Measurements from ENCODE around the gene SLC12A8. TPM values are rescaled to one million over a fixed set of nuclear protein-coding genes. Genes with fewer than 3 reads are reported as not detected.

SLC12A8 gene
- total and polyA plus RNA-seq, 2 donors (not counting 1 experiment from before 2014, with no cell fraction given), result 0.57 to 1.1 TPM

DNA sequence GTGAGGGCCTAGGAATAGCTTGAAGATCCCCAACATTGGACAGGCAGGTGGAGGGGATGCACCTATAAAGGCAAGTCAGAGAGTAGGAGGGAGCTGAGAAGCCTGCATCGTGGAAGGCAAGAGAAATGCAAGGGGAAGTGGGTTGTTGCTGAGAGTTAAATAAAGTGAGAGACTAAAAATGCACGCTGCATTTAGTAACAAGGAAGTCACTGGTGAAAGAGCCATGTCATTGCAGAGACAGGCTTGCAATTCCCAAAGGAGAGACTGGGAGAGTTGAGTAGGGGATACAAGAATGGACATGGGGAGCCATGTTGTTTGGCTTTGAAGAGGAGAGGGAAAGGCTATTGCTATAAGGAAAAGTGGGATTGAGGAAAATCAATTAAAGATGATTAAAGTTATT is 79.7 kb downstream of the SLC12A8 start:
- no peaks in the 10 kb centered on the region for H3K9me3 ChIP-seq (ENCODE audit: control extremely low read depth in 1 of 3, control insufficient read depth in 2 of 3, insufficient read depth in 1 of 3, low read length in 2 of 3)
- peak; percentile 31 for DNase-seq
- H3K4me3 Mint-ChIP-seq, result peak overlapping the region; percentile 46
- peak overlapping the region; percentile 32 for H2AFZ ChIP-seq (ENCODE audit: insufficient read depth, low read depth, low read length, poor library complexity, severe bottlenecking)
- H3K79me2 ChIP-seq (ENCODE audit: control insufficient read depth, insufficient read depth, low read length), result no peaks in the 10 kb centered on the region
- H3K36me3 ChIP-seq (replicated peaks in 1 of 2; ENCODE audit: control extremely low read depth in 1 of 2, control insufficient read depth in 1 of 2, extremely low read depth in 1 of 2, insufficient read depth in 2 of 2, low read length in 1 of 2), result no peaks in the 10 kb centered on the region
- no peak overlapping the region for H3K9ac ChIP-seq (ENCODE audit: low read length)
- no peak overlapping the region for H3K4me3 ChIP-seq (ENCODE audit: control extremely low read depth in 1 of 5, extremely low read depth in 1 of 5, insufficient read depth in 1 of 5, low read depth in 2 of 5, low read length in 4 of 5)
- H3K4me2 ChIP-seq (replicated peaks; ENCODE audit: low read depth, low read length, poor library complexity, severe bottlenecking), result peak overlapping the region; percentile 32
- no peaks in the 10 kb centered on the region for H3K27me3 ChIP-seq (replicated peaks in 1 of 4; ENCODE audit: control extremely low read depth in 1 of 4, control insufficient read depth in 3 of 4, insufficient read depth in 4 of 4, low read length in 3 of 4)
- H3K27ac ChIP-seq (ENCODE audit: low read length in 2 of 2), result no peak overlapping the region
- CTCF ChIA-PET, result interaction anchor here (1.2 kb wide), 2 partner anchors 8 to 137 kb away, joined by 3 read pairs; no protein-coding TSS in a partner anchor
- peaks cover 12 to 46% of the 10 kb centered on the region in 2 donors for H3K4me1 ChIP-seq (ENCODE audit: control insufficient read depth in 2 of 2, insufficient read depth in 2 of 2, low read length in 2 of 2)
- peaks cover 33% of the 10 kb centered on the region for H3K4me1 Mint-ChIP-seq
- H3K27ac Mint-ChIP-seq, result no peak overlapping the region
- intact Hi-C loops (cut with micrococcal nuclease), result no loop called here
- peak; percentile 51 for ATAC-seq (ENCODE audit: low read depth)
- no peaks in the 10 kb centered on the region for H3K27me3 Mint-ChIP-seq
- WGBS (ENCODE audit: insufficient coverage), result 0% methylated on average over 2 of the region's 2 CpGs
- POLR2A ChIA-PET, result interaction anchor here (0.5 to 0.6 kb wide), 2 partner anchors 109 to 257 kb away, joined by 3 to 7 read pairs; no protein-coding TSS in a partner anchor
- no peaks in the 10 kb centered on the region for H4K20me1 ChIP-seq (ENCODE audit: control insufficient read depth, insufficient read depth, low read length, poor library complexity, severe bottlenecking)
- no peak for TF ChIP-seq EZH2 (IDR thresholded peaks at IDR 0.05; ENCODE audit: borderline replicate concordance, insufficient read depth, low read depth, low read length, poor library complexity, severe bottlenecking)
- TF ChIP-seq, protein P1, sequence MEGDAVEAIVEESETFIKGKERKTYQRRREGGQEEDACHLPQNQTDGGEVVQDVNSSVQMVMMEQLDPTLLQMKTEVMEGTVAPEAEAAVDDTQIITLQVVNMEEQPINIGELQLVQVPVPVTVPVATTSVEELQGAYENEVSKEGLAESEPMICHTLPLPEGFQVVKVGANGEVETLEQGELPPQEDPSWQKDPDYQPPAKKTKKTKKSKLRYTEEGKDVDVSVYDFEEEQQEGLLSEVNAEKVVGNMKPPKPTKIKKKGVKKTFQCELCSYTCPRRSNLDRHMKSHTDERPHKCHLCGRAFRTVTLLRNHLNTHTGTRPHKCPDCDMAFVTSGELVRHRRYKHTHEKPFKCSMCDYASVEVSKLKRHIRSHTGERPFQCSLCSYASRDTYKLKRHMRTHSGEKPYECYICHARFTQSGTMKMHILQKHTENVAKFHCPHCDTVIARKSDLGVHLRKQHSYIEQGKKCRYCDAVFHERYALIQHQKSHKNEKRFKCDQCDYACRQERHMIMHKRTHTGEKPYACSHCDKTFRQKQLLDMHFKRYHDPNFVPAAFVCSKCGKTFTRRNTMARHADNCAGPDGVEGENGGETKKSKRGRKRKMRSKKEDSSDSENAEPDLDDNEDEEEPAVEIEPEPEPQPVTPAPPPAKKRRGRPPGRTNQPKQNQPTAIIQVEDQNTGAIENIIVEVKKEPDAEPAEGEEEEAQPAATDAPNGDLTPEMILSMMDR (IDR thresholded peaks at IDR 0.05), result no peak
- H3K9me3 Mint-ChIP-seq (ENCODE audit: insufficient read depth), result no peaks in the 10 kb centered on the region

DNA sequence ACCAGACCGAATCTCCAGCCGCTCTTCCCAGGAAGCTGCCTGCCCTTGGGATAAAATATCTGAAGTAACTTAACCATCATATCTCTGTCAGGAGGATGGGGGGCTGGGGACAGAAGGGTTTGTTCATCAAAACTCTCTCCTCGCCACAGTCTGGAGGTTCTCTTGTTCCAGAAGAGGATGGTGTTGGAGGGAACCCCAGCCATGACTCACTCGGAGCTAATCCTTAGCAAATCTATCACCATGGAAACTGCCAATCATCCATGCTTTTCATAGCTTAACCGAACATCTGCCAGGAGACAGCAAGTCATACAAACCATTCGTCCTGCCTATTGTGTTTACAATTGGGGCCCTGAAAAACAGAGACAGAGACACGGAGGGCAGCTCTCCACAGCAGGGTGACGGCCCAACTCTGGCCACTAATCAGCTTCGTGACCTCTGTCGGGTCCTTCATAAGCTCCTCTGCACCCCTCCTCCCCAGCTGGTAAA is 83.0 kb downstream of the SLC12A8 start:
- intact Hi-C loops (cut with micrococcal nuclease), result no loop called here

More for the DNA sequence above, 83.0 kb downstream of the SLC12A8 start:
- Histone ChIP-seq H2AFZ (ENCODE audit: insufficient read depth, low read depth, low read length, poor library complexity, severe bottlenecking) (no peak overlapping the region), H3K4me2 (replicated peaks; ENCODE audit: low read depth, low read length, poor library complexity, severe bottlenecking) (no peak overlapping the region), H3K27me3 (replicated peaks in 1 of 4; ENCODE audit: control extremely low read depth in 1 of 4, control insufficient read depth in 3 of 4, insufficient read depth in 4 of 4, low read length in 3 of 4) (no peaks in the 10 kb centered on the region), H3K4me3 (ENCODE audit: control extremely low read depth in 1 of 5, extremely low read depth in 1 of 5, insufficient read depth in 1 of 5, low read depth in 2 of 5, low read length in 4 of 5) (no peak overlapping the region), H3K27ac (ENCODE audit: low read length in 2 of 2) (no peak overlapping the region), H3K79me2 (ENCODE audit: control insufficient read depth, insufficient read depth, low read length) (no peaks in the 10 kb centered on the region), H3K9me3 (ENCODE audit: control extremely low read depth in 1 of 3, control insufficient read depth in 2 of 3, insufficient read depth in 1 of 3, low read length in 2 of 3) (no peaks in the 10 kb centered on the region), H3K36me3 (replicated peaks in 1 of 2; ENCODE audit: control extremely low read depth in 1 of 2, control insufficient read depth in 1 of 2, extremely low read depth in 1 of 2, insufficient read depth in 2 of 2, low read length in 1 of 2) (no peaks in the 10 kb centered on the region), H3K4me1 (ENCODE audit: control insufficient read depth in 2 of 2, insufficient read depth in 2 of 2, low read length in 2 of 2) (peaks cover 12 to 37% of the 10 kb centered on the region in 2 donors), H4K20me1 (ENCODE audit: control insufficient read depth, insufficient read depth, low read length, poor library complexity, severe bottlenecking) (no peaks in the 10 kb centered on the region), H3K9ac (ENCODE audit: low read length) (no peak overlapping the region)
- Mint-ChIP-seq H3K4me1 (peaks cover 22% of the 10 kb centered on the region), H3K4me3 (no peak overlapping the region), H3K9me3 (ENCODE audit: insufficient read depth) (no peaks in the 10 kb centered on the region), H3K27me3 (no peaks in the 10 kb centered on the region), H3K27ac (no peak overlapping the region)
- ChIA-PET CTCF (interaction anchor here (1.5 kb wide), 1 partner anchor 17 kb away, joined by 4 read pairs; no protein-coding TSS in a partner anchor), POLR2A (no interaction called here)
- 94% methylated on average over 3 of the region's 10 CpGs for WGBS (ENCODE audit: insufficient coverage)
- DNase-seq (no peak), ATAC-seq (ENCODE audit: low read depth) (no peak)
- TF ChIP-seq, protein P1 (IDR thresholded peaks at IDR 0.05), result no peak
- TF ChIP-seq EZH2 (IDR thresholded peaks at IDR 0.05; ENCODE audit: borderline replicate concordance, insufficient read depth, low read depth, low read length, poor library complexity, severe bottlenecking), result no peak

Data from B cell (primary cell).